ENCODE measurements around the gene ARSB. TPM values are rescaled to one million over a fixed set of nuclear protein-coding genes. Genes with fewer than 3 reads are reported as not detected.

The ARSB gene
- total RNA-seq, 2 experiments from 2014 or later, result 10.4 to 11.7 TPM

DNA sequence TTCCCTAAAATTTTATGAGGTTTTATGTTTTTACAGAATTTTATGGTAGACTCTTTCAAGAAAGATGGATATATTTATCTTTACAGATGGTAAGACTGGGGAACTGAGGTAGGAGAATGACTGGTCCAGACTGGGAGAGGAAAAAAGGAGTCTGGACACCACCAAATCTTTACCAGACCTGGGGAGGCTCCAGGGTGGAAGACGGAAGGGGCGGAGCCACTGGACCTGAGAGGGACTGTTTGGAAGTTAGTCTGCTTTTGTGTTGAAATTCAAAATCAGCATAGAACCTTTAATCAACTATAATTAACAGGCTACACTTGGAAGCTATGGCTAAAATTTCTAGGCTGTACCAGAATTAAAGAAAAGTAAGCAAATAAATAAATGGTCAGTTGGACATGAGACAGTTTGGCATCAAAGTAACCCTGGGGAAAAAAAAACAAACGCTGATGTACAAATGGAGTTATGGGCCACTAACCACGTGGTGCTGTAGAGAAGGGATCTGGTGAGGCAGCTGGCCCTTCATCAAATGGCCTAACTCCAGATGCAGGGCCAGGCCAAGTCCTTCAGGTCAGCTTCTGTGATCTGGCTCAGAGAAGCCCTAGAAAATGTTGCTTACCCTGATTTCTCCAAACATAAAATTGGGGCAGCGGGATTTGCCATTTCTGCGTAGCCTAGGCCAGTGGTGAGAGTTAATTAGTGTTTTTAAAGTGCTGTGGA, 155.1 kb downstream of the ARSB start:
- no peak overlapping the region for H3K4me3 Mint-ChIP-seq
- no peaks in the 10 kb centered on the region for H3K9me3 Mint-ChIP-seq
- H3K36me3 Mint-ChIP-seq, result peaks cover 12% of the 10 kb centered on the region
- no peaks in the 10 kb centered on the region for H3K27me3 Mint-ChIP-seq
- no peak overlapping the region for H3K27ac Mint-ChIP-seq
- no peaks in the 10 kb centered on the region for H3K4me1 Mint-ChIP-seq
- DNase-seq, result no peak

DNA sequence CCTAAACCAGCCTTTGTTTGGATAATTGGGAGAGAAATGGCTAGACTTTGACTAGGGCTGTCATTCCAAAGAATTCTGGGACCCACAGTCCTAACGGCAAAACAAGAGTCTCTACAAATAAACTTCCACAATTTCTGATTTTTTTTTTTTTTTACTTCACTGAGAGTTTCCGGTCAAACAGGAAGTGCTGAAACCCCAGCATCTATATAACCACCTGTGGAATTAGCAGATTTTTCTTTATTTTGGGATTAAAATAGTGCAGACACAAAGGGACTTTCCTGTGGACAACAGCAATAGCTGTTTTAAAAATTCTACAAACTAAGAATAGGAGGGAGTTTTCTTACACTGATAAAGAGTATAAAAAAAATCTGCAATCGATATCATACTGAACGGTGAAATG, 157.4 kb downstream of the ARSB start:
- Mint-ChIP-seq H3K27me3 (no peaks in the 10 kb centered on the region), H3K36me3 (peaks cover 12% of the 10 kb centered on the region), H3K9me3 (no peaks in the 10 kb centered on the region), H3K4me3 (no peak overlapping the region), H3K4me1 (no peaks in the 10 kb centered on the region), H3K27ac (no peak overlapping the region)
- no peak for DNase-seq

DNA sequence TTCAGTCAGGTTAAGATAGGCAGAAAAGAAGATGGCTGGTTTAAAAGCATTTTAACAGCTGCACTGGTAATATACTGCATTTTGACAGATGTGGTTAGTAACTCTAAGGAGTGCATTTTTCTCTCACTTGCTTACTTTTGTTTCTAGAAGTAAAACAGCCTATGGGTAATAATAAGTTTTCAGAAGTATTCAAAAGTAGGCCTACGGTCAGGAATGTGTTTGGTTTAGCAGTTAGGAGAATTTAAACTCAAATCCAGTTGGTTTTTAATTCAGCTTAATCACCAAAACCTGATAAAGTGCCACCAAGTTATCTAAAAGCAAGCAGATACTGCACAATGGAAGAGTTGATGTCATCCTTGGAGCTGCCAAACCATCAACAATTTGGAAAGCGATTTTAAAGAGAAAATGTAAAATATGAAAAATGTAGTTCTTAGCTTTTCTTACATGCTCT, 160.3 kb downstream of the ARSB start:
- H3K27ac Mint-ChIP-seq, result no peak overlapping the region
- H3K4me3 Mint-ChIP-seq, result no peak overlapping the region
- DNase-seq, result no peak
- H3K4me1 Mint-ChIP-seq, result no peaks in the 10 kb centered on the region
- no peaks in the 10 kb centered on the region for H3K27me3 Mint-ChIP-seq
- no peaks in the 10 kb centered on the region for H3K9me3 Mint-ChIP-seq
- peaks cover 17% of the 10 kb centered on the region for H3K36me3 Mint-ChIP-seq

DNA sequence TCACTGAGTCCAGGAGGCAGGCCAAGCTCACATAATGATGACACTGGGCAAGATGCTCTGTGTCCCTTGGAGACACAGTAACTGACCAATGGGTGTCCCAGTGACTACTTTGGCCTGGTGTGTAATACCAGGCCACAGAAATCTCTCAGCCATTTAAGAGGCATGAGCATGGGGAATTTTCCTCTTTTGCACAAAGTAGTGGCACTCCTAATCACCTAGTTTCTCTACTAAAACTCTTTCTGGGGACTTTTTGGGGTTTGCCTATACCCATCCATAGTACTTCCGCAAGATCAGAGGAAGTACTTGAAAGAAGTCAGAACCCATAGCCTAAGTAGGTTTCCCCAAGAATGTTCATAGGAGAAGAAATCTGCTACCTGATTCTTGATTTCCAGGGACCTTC, 161.9 kb downstream of the ARSB start:
- Mint-ChIP-seq H3K36me3 (peaks cover 13% of the 10 kb centered on the region), H3K27me3 (no peaks in the 10 kb centered on the region), H3K9me3 (no peaks in the 10 kb centered on the region), H3K4me3 (no peak overlapping the region), H3K27ac (no peak overlapping the region), H3K4me1 (no peaks in the 10 kb centered on the region)
- DNase-seq, result no peak

DNA sequence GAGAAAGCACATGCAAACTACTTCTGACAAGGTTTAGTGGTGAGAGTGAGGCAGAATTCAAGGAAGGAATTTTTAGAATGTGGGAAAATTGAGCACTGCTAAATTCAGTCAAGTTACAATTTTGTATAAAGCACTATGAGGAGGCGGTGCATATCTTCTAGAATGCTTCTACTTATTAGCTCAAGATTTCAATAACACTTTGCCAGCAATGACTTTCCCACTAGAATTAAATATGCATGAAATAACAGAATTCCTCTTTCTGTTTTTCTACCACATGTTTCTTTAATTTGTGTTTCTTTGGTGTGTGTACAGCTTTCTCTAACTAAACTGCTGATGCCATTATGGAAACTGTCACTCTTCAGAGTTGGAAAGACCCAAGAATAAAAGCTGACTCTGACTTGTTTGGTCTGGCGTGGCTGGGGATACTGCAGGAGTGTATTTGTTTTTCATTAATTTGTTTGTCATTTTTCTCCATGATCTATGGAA, 163.5 kb downstream of the ARSB start:
- no peaks in the 10 kb centered on the region for H3K27me3 Mint-ChIP-seq
- no peak overlapping the region for H3K27ac Mint-ChIP-seq
- no peaks in the 10 kb centered on the region for H3K9me3 Mint-ChIP-seq
- no peak for DNase-seq
- H3K4me3 Mint-ChIP-seq, result no peak overlapping the region
- peaks cover 12% of the 10 kb centered on the region for H3K36me3 Mint-ChIP-seq
- no peaks in the 10 kb centered on the region for H3K4me1 Mint-ChIP-seq

DNA sequence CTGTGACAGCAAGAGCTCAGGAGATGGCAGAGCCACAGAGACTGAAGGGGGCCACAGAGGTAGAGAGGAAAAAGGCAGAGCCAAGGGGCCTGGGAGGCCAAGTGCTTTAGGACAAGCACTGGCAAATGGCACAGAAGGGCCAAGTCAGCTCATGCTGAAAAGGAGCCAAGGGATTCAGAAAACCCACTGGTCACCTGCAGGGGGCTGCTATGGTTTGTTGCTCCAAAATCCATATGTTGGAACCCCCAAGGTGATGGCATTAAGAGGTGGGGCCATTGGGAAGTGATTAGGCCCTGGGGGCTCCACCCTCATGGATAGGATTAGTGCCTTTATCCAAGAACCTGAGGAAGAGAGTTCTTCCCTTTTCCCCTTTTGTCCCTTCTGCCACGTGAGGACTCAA, 165.4 kb downstream of the ARSB start:
- no peak overlapping the region for H3K4me3 Mint-ChIP-seq
- DNase-seq, result no peak
- H3K27me3 Mint-ChIP-seq, result no peaks in the 10 kb centered on the region
- H3K27ac Mint-ChIP-seq, result no peak overlapping the region
- peaks cover 12% of the 10 kb centered on the region for H3K36me3 Mint-ChIP-seq
- no peaks in the 10 kb centered on the region for H3K4me1 Mint-ChIP-seq
- no peaks in the 10 kb centered on the region for H3K9me3 Mint-ChIP-seq

DNA sequence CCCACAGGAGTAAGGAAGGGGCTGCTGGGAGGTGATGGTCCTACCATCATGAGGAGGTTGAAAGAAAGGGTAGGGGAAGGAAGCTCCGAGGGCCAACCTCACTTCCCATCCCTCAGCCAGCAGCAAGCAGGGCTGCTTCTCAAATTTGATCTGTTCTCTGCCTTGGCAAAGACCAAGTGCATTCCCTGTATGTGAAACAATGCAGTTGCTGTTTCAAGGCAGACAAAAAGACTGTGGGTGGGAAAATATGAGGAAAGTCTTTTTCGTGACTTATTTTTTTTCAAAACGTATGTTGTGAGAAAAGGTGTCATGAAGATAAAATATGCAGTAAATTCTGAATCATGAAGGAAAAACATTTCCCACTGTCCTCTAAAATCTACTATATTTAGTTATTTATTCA, 165.9 kb downstream of the ARSB start:
- Mint-ChIP-seq H3K4me1 (no peaks in the 10 kb centered on the region), H3K36me3 (peaks cover 12% of the 10 kb centered on the region), H3K4me3 (no peak overlapping the region), H3K9me3 (no peaks in the 10 kb centered on the region), H3K27ac (no peak overlapping the region), H3K27me3 (no peaks in the 10 kb centered on the region)
- DNase-seq, result no peak

DNA sequence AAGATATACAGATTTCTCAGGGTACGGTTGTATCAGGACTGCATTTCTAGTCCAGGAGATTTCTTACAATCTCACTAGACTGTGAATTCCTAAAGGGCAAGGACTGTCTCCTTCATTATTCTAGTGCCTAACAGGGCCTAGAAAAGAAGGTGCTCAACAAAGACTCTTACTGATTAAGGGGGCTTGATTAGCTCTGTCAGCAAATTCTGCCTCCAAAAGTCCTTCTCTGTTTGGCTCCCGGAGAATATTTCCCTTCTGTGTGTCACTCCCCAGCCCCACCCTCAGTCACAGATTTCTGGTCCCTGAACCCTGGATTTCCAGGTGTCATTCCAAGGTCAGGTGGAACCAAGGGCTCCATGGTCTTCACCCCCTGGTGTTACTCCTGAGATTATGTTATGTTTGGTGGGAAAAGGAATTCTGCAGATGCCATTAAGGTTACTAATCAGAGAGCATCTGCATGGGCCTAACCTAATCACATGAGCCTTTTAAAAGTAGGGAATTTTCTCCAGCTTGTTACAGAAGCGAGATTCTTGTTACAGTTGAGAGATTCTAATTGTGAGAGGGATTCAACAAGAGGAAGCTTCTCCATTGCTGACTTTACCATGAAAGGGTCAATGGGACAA, 168.9 kb downstream of the ARSB start:
- no peaks in the 10 kb centered on the region for H3K27me3 Mint-ChIP-seq
- DNase-seq, result no peak
- H3K4me1 Mint-ChIP-seq, result no peaks in the 10 kb centered on the region
- no peak overlapping the region for H3K4me3 Mint-ChIP-seq
- peaks cover 5% of the 10 kb centered on the region for H3K36me3 Mint-ChIP-seq
- H3K9me3 Mint-ChIP-seq, result no peaks in the 10 kb centered on the region
- H3K27ac Mint-ChIP-seq, result no peak overlapping the region

DNA sequence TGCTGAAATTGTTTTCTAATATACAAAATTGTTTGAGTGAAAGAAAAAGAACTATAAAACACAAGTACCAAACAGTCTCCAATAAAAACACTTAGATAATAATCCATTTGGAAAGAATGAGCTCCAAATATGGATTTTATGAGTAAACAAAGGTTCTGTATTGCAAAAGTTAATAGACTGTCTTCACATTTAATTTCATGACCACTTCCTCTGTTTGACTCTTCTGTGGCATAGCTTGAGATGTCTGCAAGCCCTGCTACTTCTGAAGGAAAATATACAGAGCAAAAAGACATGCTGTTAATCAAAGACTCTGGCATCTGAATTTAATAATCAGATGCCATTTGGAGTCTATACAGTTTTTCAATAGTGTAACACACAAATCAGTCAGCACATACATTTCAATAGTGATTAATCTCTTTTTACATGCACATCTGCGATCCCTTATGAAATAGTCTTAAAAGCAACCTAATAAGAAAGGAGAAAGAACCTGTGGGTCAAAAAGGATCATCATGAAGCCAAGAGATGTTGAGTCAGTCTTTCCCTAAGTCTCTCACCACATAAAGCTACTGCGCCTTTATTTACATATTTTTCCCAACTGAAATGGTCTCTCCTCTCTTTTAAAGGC, 171.1 kb downstream of the ARSB start:
- H3K4me3 Mint-ChIP-seq, result no peak overlapping the region
- DNase-seq, result no peak
- no peaks in the 10 kb centered on the region for H3K4me1 Mint-ChIP-seq
- no peaks in the 10 kb centered on the region for H3K9me3 Mint-ChIP-seq
- no peaks in the 10 kb centered on the region for H3K27me3 Mint-ChIP-seq
- no peak overlapping the region for H3K27ac Mint-ChIP-seq
- H3K36me3 Mint-ChIP-seq, result no peaks in the 10 kb centered on the region

DNA sequence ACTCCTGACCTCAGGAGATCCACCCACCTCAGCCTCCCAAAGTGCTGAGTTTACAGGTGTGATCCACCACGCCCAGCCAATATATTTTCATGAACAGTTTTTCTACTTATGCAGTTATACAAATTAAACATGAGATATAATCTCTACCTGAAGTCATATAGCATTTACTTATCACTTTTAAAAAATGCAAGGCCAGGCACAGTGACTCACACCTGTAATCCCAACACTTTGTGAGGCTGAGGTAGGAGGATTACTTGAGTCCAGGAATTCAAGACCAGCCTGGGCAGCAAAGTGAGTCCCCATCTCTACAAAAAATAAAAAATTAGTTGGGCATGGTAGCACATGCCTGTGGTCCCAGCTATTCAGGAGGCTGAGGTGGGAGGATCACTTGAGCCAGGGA, 171.8 kb downstream of the ARSB start:
- H3K4me1 Mint-ChIP-seq, result no peaks in the 10 kb centered on the region
- H3K27me3 Mint-ChIP-seq, result no peaks in the 10 kb centered on the region
- H3K9me3 Mint-ChIP-seq, result no peaks in the 10 kb centered on the region
- DNase-seq, result no peak
- H3K4me3 Mint-ChIP-seq, result no peak overlapping the region
- no peak overlapping the region for H3K27ac Mint-ChIP-seq
- no peaks in the 10 kb centered on the region for H3K36me3 Mint-ChIP-seq

DNA sequence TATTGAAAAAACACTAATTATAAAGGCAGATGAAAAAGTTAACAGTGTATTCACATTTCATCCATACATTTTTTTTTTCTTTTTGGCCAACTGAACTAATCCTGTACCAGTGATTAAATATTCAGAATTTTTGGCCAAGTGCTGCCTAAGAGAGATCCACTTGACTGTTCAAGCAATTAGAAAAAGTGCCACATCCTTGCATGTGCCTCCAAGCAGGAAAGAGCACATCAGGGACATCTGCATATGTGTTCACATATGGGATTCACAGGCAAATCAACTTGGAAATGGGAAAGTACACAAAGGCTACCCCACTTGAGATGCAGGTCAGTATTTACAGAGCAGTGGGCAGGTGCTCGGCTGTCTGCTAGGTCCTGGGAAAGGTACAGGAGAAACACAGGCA, 173.2 kb downstream of the ARSB start:
- H3K27ac Mint-ChIP-seq, result no peak overlapping the region
- H3K4me3 Mint-ChIP-seq, result no peak overlapping the region
- H3K27me3 Mint-ChIP-seq, result no peaks in the 10 kb centered on the region
- no peaks in the 10 kb centered on the region for H3K4me1 Mint-ChIP-seq
- DNase-seq, result no peak
- no peaks in the 10 kb centered on the region for H3K36me3 Mint-ChIP-seq
- no peaks in the 10 kb centered on the region for H3K9me3 Mint-ChIP-seq

DNA sequence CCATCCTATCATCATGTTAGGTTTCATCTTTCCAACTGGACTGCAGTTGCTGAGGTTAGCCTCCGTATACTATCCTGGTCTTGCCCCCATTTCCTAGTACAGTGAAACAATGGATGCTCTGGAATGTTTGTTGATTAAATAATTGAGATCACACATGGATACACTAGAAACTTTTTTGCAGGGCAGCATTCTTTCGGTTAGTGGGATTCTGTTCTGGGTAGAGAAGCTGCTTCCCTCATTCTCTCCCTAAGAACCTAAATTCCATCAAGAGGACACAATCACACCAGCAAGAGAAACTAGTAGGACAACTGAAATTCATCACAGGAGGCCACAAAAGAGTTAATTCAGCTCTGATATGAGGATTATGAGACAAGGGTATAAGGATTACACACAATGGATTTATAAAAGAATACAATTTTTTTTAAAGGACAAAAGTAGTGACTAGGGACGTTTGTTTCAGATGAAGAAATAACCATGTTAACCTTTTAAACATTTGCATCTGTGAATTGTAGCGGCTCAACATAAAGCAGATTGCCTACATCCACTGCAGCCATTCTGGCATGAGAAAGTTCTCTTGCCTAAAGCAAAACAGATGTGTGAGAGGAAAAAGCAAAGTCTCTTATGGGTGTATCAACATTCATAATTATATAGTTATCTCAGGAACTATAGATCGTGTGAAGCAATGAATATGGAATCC, 173.8 kb downstream of the ARSB start:
- no peak for DNase-seq
- Mint-ChIP-seq H3K36me3 (no peaks in the 10 kb centered on the region), H3K27me3 (no peaks in the 10 kb centered on the region), H3K27ac (no peak overlapping the region), H3K9me3 (no peaks in the 10 kb centered on the region), H3K4me3 (no peak overlapping the region), H3K4me1 (no peaks in the 10 kb centered on the region)

DNA sequence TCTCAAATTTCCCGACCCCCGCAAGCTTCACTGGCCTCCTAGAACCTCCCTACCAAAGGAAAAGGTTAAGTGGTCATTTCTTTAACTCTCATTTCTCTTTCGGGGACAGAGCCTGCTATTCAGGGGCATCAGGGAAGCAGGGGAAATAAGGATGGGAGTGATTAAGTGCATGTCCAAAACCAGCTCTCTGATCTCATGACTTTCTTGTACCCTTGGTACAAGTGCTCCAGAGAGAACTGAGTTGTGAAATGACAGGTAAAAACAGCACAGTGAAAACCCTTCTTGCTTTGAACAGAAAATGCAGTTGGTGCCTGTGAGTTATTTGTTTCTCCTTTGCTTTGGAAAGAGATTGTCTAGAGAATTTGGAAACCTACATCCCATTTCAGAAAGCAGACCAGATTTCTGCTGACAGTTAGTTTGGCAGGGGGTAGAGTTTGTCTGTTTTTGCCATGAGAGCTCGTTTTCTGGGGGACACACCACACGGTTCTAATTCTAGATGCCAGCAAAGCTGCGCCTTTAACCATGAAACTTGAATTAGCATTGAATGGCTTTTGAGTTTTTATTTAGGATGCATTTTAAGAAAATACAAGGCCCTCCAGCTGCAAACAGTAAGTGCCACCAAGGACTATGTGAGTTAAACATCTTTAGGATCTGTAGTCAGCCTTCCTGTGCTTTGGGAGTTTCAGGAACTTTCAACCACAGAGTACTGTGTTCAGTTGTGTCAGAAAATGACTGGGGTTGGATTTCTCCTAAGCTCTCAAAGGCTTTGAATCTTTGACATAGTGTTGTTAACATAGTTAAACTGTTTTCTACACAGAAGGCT, 174.8 kb downstream of the ARSB start:
- Mint-ChIP-seq H3K4me1 (no peaks in the 10 kb centered on the region), H3K36me3 (no peaks in the 10 kb centered on the region), H3K27me3 (no peaks in the 10 kb centered on the region), H3K4me3 (no peak overlapping the region), H3K27ac (no peak overlapping the region), H3K9me3 (no peaks in the 10 kb centered on the region)
- no peak for DNase-seq

DNA sequence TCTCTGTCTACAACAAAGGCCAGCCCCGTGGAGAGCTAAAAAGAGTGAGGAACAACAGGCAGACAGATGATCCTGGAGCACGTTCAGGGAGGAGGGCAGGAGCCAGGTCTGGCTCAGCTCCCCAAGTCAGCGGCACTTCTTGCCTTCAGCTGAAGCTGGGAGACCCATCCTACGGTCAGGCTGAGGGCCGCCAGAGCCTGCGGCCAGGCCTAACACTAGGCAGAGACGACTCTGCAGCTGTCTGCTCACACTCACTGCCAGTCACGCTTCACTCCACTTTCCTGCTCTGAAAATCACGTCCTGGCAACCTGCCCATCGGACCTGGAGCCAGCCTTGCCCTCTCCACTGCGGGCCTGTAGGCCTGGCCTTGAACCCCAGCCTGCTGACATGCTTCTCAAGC, 175.7 kb downstream of the ARSB start:
- no peak for DNase-seq
- Mint-ChIP-seq H3K27ac (no peak overlapping the region), H3K27me3 (no peaks in the 10 kb centered on the region), H3K9me3 (no peaks in the 10 kb centered on the region), H3K36me3 (no peaks in the 10 kb centered on the region), H3K4me3 (no peak overlapping the region), H3K4me1 (no peaks in the 10 kb centered on the region)

DNA sequence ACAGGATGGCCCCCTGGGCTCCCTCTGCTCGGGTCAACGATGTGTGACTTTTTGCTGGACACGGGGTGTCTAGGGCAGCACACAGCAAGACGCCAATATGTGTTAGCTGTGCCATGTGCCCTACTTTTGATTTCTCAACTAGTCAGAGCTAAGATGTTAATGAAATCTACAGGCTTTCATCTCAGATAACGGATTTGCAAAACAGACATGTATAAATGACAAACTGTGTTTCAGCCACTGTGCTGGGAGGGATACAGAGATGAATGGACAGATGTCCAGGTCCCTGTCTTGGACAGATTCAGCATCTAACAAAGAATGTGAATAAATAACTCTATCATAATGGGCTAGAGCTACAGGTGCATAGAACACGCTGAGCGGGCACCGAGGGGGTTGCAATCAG, 176.3 kb downstream of the ARSB start:
- no peaks in the 10 kb centered on the region for H3K36me3 Mint-ChIP-seq
- no peak overlapping the region for H3K4me3 Mint-ChIP-seq
- H3K27me3 Mint-ChIP-seq, result no peaks in the 10 kb centered on the region
- no peaks in the 10 kb centered on the region for H3K9me3 Mint-ChIP-seq
- H3K27ac Mint-ChIP-seq, result no peak overlapping the region
- DNase-seq, result no peak
- H3K4me1 Mint-ChIP-seq, result no peaks in the 10 kb centered on the region

Measured in activated naive CD8-positive, alpha-beta T cell treated with anti-CD3 and anti-CD28 coated beads for 36 hours (primary cell).